GM23338 (cell line): Measurements from ENCODE around the gene ZNRF2. TPM values are rescaled to one million over a fixed set of nuclear protein-coding genes. Genes with fewer than 3 reads are reported as not detected.

Experiments used
- ATAC-seq: fragments of 200-7000 bp; cut with Tn5 transposase; 3 replicates; pipeline ENCODE4 v1.9.1; 2020
- DNase-seq: peaks from one replicate; pipeline ENCODE4 v3.0.0-alpha.2; 2015; ENCODE audit warnings: low spot score
- H2AFZ ChIP-seq: fragments of 200-600 bp; sonication (generic); 2 replicates; pipeline ENCODE4 v1.8.0; 2016; ENCODE audit warnings: antibody characterized with exemption, mild to moderate bottlenecking, moderate library complexity
- H3F3A ChIP-seq: fragments of 200-600 bp; sonication (generic); replicated peaks from 2 replicates; pipeline ENCODE4 v1.8.0; 2017; ENCODE audit warnings: antibody characterized with exemption, mixed run types, low read depth
- H3K27ac ChIP-seq: fragments of 200-600 bp; sonication (generic); 2 replicates; pipeline ENCODE4 v1.6.1; 2016; ENCODE audit warnings: low read depth
- H3K27me3 ChIP-seq: fragments of 200-600 bp; sonication (generic); 2 replicates; pipeline ENCODE4 v1.8.0; 2016; ENCODE audit warnings: mild to moderate bottlenecking, mixed run types, moderate library complexity; ENCODE audit not compliant: insufficient read depth
- H3K36me3 ChIP-seq: fragments of 200-600 bp; sonication (generic); 2 replicates; pipeline ENCODE4 v1.8.0; 2016; ENCODE audit warnings: mild to moderate bottlenecking; ENCODE audit not compliant: insufficient read depth
- H3K4me1 ChIP-seq: fragments of 200-600 bp; sonication (generic); 2 replicates; pipeline ENCODE4 v1.8.0; 2016; ENCODE audit warnings: mild to moderate bottlenecking, moderate library complexity; ENCODE audit not compliant: insufficient read depth
- H3K4me2 ChIP-seq: fragments of 200-600 bp; sonication (generic); 2 replicates; pipeline ENCODE4 v1.7.1; 2017; ENCODE audit warnings: mixed run types
- H3K4me3 ChIP-seq: fragments of 200-600 bp; sonication (generic); 2 replicates; pipeline ENCODE4 v1.6.1; 2016; ENCODE audit warnings: mixed run types
- H3K79me2 ChIP-seq: fragments of 200-600 bp; sonication (generic); replicated peaks from 2 replicates; pipeline ENCODE4 v1.8.0; 2017; ENCODE audit warnings: mild to moderate bottlenecking; ENCODE audit not compliant: insufficient read depth
- H3K9me2 ChIP-seq: fragments of 200-600 bp; sonication (generic); 2 replicates; pipeline ENCODE4 v1.8.0; 2017; ENCODE audit not compliant: insufficient read depth
- H4K20me1 ChIP-seq: fragments of 200-600 bp; sonication (generic); replicated peaks from 2 replicates; pipeline ENCODE4 v1.8.0; 2017; ENCODE audit warnings: mild to moderate bottlenecking; ENCODE audit not compliant: insufficient read depth
- H3K27ac Mint-ChIP-seq: 2 replicates; pipeline ENCODE4 v1.8.0; 2020; ENCODE audit warnings: inconsistent platforms, mild to moderate bottlenecking, moderate library complexity, mixed read lengths
- H3K27me3 Mint-ChIP-seq: 3 replicates; pipeline ENCODE4 v1.8.0; 2022; ENCODE audit warnings: low read depth, mild to moderate bottlenecking, moderate library complexity, mixed read lengths, inconsistent platforms; ENCODE audit not compliant: insufficient read depth, poor library complexity
- H3K36me3 Mint-ChIP-seq: 3 replicates; pipeline ENCODE4 v1.8.0; 2021; ENCODE audit warnings: low read depth, mild to moderate bottlenecking, inconsistent platforms, moderate library complexity, mixed read lengths
- H3K4me1 Mint-ChIP-seq: 3 replicates; pipeline ENCODE4 v1.8.0; 2020; ENCODE audit warnings: mild to moderate bottlenecking, inconsistent platforms, mixed read lengths
- H3K4me3 Mint-ChIP-seq: 3 replicates; pipeline ENCODE4 v1.8.0; 2021; ENCODE audit warnings: moderate library complexity, mild to moderate bottlenecking, inconsistent platforms, mixed read lengths
- H3K9me3 Mint-ChIP-seq: 3 replicates; pipeline ENCODE4 v1.8.0; 2020; ENCODE audit warnings: moderate library complexity, mild to moderate bottlenecking, inconsistent platforms, mixed read lengths
- CTCF ChIP-seq, 2 experiments: fragments of 200-600 bp in 1 of 2; sonication (generic) in 1 of 2; conservative IDR thresholded peaks; 2 replicates each; pipeline versions ENCODE4 v1.5.1 to v1.6.1; 2016 to 2017; ENCODE audit warnings: antibody characterized with exemption in 2 of 2, low read depth in 2 of 2, mild to moderate bottlenecking in 2 of 2, moderate library complexity in 1 of 2
- JUNB ChIP-seq: IDR thresholded peaks from one replicate; pipeline ENCODE4 v1.6.1; 2016; ENCODE audit warnings: antibody characterized with exemption; ENCODE audit not compliant: unreplicated experiment
- REST ChIP-seq: IDR thresholded peaks from one replicate; pipeline ENCODE4 v1.6.1; 2018; ENCODE audit warnings: antibody characterized with exemption; ENCODE audit not compliant: unreplicated experiment
- ZNF114 ChIP-seq: fragments of 250-450 bp; sonication (Bioruptor Pico); IDR thresholded peaks from 2 replicates; pipeline ENCODE4 v1.5.0; 2020; ENCODE audit warnings: mild to moderate bottlenecking, moderate library complexity
- polyA plus RNA-seq: library from polyadenylated mRNA; unstranded; fragments of >200 nt; fragmentation: Nextera tagmentation; extraction: Ambion mirVana; gene quantifications from 2 replicates; pipeline ENCODE4 v1.2.1, GENCODE V29; 2016
- total RNA-seq: library from RNA; depleted of rRNA; stranded (reverse); fragments of >200 nt; shearing (Covaris generic); gene quantifications from 2 replicates; pipeline ENCODE4 v1.2.3, GENCODE V29; 2014
- TF ChIP-seq, protein P1 (sequence below): fragments of 250-450 bp; sonication (Bioruptor Pico); IDR thresholded peaks from 2 replicates; pipeline ENCODE4 v1.5.0; 2020; ENCODE audit warnings: mild to moderate bottlenecking, moderate library complexity

ZNRF2 gene
- total and polyA plus RNA-seq, 2 experiments from 2014 or later = 6.0 to 34.7 TPM

GRCh38 chr7:30369879-30370278 is 85.5 kb downstream of the ZNRF2 start:
- ATAC-seq = no peak
- H2AFZ ChIP-seq = no peak overlapping the region

More at GRCh38 chr7:30369879-30370278, 85.5 kb downstream of the ZNRF2 start:
- Mint-ChIP-seq H3K27ac (no peak overlapping the region), H3K9me3 (no peaks in the 10 kb centered on the region), H3K4me3 (no peak overlapping the region), H3K4me1 (peaks cover 11% of the 10 kb centered on the region; the same call in 2 of the 3 replicates), H3K36me3 (peaks cover 6% of the 10 kb centered on the region; the same call in 2 of the 3 replicates), H3K27me3 (no peaks in the 10 kb centered on the region)
- Histone ChIP-seq H3K4me3 (no peak overlapping the region), H3K27me3 (no peaks in the 10 kb centered on the region), H3K9me2 (no peaks in the 10 kb centered on the region), H3F3A (no peaks in the 10 kb centered on the region), H4K20me1 (no peaks in the 10 kb centered on the region), H3K36me3 (no peaks in the 10 kb centered on the region), H3K79me2 (no peaks in the 10 kb centered on the region), H3K4me1 (peaks cover 12% of the 10 kb centered on the region), H3K4me2 (no peak overlapping the region), H3K27ac (no peak overlapping the region)
- no peak for TF ChIP-seq CTCF (conservative IDR thresholded peaks at IDR 0.05; ENCODE audit: low read depth in 2 of 2)
- no peak for TF ChIP-seq ZNF114 (CRISPR knock-in tag)
- TF ChIP-seq REST = no peak
- TF ChIP-seq, protein P1, sequence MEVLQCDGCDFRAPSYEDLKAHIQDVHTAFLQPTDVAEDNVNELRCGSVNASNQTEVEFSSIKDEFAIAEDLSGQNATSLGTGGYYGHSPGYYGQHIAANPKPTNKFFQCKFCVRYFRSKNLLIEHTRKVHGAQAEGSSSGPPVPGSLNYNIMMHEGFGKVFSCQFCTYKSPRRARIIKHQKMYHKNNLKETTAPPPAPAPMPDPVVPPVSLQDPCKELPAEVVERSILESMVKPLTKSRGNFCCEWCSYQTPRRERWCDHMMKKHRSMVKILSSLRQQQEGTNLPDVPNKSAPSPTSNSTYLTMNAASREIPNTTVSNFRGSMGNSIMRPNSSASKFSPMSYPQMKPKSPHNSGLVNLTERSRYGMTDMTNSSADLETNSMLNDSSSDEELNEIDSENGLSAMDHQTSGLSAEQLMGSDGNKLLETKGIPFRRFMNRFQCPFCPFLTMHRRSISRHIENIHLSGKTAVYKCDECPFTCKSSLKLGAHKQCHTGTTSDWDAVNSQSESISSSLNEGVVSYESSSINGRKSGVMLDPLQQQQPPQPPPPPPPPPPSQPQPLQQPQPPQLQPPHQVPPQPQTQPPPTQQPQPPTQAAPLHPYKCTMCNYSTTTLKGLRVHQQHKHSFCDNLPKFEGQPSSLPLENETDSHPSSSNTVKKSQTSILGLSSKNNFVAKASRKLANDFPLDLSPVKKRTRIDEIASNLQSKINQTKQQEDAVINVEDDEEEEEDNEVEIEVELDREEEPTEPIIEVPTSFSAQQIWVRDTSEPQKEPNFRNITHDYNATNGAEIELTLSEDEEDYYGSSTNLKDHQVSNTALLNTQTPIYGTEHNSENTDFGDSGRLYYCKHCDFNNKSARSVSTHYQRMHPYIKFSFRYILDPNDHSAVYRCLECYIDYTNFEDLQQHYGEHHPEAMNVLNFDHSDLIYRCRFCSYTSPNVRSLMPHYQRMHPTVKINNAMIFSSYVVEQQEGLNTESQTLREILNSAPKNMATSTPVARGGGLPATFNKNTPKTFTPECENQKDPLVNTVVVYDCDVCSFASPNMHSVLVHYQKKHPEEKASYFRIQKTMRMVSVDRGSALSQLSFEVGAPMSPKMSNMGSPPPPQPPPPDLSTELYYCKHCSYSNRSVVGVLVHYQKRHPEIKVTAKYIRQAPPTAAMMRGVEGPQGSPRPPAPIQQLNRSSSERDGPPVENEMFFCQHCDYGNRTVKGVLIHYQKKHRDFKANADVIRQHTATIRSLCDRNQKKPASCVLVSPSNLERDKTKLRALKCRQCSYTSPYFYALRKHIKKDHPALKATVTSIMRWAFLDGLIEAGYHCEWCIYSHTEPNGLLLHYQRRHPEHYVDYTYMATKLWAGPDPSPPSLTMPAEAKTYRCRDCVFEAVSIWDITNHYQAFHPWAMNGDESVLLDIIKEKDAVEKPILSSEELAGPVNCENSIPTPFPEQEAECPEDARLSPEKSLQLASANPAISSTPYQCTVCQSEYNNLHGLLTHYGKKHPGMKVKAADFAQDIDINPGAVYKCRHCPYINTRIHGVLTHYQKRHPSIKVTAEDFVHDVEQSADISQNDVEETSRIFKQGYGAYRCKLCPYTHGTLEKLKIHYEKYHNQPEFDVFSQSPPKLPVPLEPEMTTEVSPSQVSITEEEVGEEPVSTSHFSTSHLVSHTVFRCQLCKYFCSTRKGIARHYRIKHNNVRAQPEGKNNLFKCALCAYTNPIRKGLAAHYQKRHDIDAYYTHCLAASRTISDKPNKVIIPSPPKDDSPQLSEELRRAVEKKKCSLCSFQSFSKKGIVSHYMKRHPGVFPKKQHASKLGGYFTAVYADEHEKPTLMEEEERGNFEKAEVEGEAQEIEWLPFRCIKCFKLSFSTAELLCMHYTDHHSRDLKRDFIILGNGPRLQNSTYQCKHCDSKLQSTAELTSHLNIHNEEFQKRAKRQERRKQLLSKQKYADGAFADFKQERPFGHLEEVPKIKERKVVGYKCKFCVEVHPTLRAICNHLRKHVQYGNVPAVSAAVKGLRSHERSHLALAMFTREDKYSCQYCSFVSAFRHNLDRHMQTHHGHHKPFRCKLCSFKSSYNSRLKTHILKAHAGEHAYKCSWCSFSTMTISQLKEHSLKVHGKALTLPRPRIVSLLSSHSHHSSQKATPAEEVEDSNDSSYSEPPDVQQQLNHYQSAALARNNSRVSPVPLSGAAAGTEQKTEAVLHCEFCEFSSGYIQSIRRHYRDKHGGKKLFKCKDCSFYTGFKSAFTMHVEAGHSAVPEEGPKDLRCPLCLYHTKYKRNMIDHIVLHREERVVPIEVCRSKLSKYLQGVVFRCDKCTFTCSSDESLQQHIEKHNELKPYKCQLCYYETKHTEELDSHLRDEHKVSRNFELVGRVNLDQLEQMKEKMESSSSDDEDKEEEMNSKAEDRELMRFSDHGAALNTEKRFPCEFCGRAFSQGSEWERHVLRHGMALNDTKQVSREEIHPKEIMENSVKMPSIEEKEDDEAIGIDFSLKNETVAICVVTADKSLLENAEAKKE = no peak
- TF ChIP-seq JUNB = no peak
- no peak for DNase-seq
